Mucosa of rectum (tissue), 2 donors: ENCODE data around the gene PLA2G2C.
"Not testable (repeated sequence)": the region's sequence is repeated elsewhere in the genome, so short reads cannot be mapped to it uniquely, and the experiment has no call there.

ENCODE experiments used
- H3K27ac ChIP-seq, 2 donors: one replicate each; pipeline ENCODE4 v1.7.0; 2013; ENCODE audit warnings: inconsistent platforms in 2 of 2, low read depth in 2 of 2, low read length in 2 of 2
- H3K27me3 ChIP-seq, 2 donors: one replicate each; pipeline ENCODE4 v1.7.0; 2013; ENCODE audit warnings: low read length in 2 of 2; ENCODE audit not compliant: control insufficient read depth in 2 of 2, insufficient read depth in 2 of 2
- H3K36me3 ChIP-seq, 2 donors: one replicate each; pipeline ENCODE4 v1.7.0; 2013; ENCODE audit warnings: low read length in 2 of 2; ENCODE audit not compliant: control insufficient read depth in 2 of 2, insufficient read depth in 2 of 2
- H3K4me1 ChIP-seq, 2 donors: one replicate each; pipeline ENCODE4 v1.7.0; 2013; ENCODE audit warnings: low read length in 2 of 2, mild to moderate bottlenecking in 1 of 2; ENCODE audit not compliant: control insufficient read depth in 2 of 2, insufficient read depth in 2 of 2
- H3K4me3 ChIP-seq, 2 donors: one replicate each; pipeline ENCODE4 v1.7.0; 2013; ENCODE audit warnings: low read length in 2 of 2
- H3K9ac ChIP-seq, 2 donors: one replicate each; pipeline ENCODE4 v1.7.0; 2013; ENCODE audit warnings: low read length in 2 of 2, low read depth in 1 of 2, mild to moderate bottlenecking in 1 of 2
- H3K9me3 ChIP-seq, 2 donors: one replicate each; pipeline ENCODE4 v1.7.0; 2013; ENCODE audit warnings: low read length in 2 of 2; ENCODE audit not compliant: control insufficient read depth in 2 of 2
- donor health status: healthy.
- donor health status: Normal muscosa, but diverticular disease.

PLA2G2C gene

GRCh38 chr1:20185834-20186782 lies at the start of gene PLA2G2C, which contains the start of gene UBXN10:
Gene PLA2G2C (minus strand): TSS chr1:20186518. CDS start chr1:20177363, 9,155 bp downstream.
Gene UBXN10 (plus strand): TSS chr1:20186096. CDS start chr1:20190562, 4,466 bp downstream.
- Histone ChIP-seq H3K27ac (peak within 1 kb of the TSS; percentile 80 to 93), H3K4me3 (peak within 1 kb of the TSS; percentile 59 to 68), H3K27me3 (no peaks in the 10 kb centered on the region), H3K9ac (peak within 1 kb of the TSS; percentile 54 to 79), H3K9me3 (no peaks in the 10 kb centered on the region), H3K36me3 (peaks cover 0 to 2% of the 10 kb centered on the region in 2 donors), H3K4me1 (peaks cover 20 to 47% of the 10 kb centered on the region in 2 donors)

- H3K36me3 ChIP-seq, result no peaks in the 10 kb centered on the region
- no peaks in the 10 kb centered on the region for H3K27me3 ChIP-seq
- H3K4me1 ChIP-seq, result peaks cover 0 to 15% of the 10 kb centered on the region in 2 donors
- no peak overlapping the region for H3K27ac ChIP-seq
- no peak overlapping the region for H3K9ac ChIP-seq
- no peaks in the 10 kb centered on the region for H3K9me3 ChIP-seq
- no peak overlapping the region for H3K4me3 ChIP-seq
Measured at GRCh38 chr1:20234788-20235535, 48.6 kb upstream of the PLA2G2C start.

GRCh38 chr1:20233866-20234265 lies 47.5 kb upstream of the PLA2G2C start:
- H3K4me1 ChIP-seq, result peaks cover 0 to 15% of the 10 kb centered on the region in 2 donors
- H3K9me3 ChIP-seq, result no peaks in the 10 kb centered on the region
- no peak overlapping the region for H3K4me3 ChIP-seq
- no peak overlapping the region for H3K9ac ChIP-seq
- no peaks in the 10 kb centered on the region for H3K27me3 ChIP-seq
- no peaks in the 10 kb centered on the region for H3K36me3 ChIP-seq
- H3K27ac ChIP-seq, result peak overlapping the region in 1 of 2 donors; percentile 76

- Histone ChIP-seq H3K4me3 (no peak overlapping the region), H3K27ac (peak overlapping the region; percentile 76 to 89)
Measured at GRCh38 chr1:20233394-20233793, 47.1 kb upstream of the PLA2G2C start.

GRCh38 chr1:20232564-20232963 lies 46.2 kb upstream of the PLA2G2C start:
- Histone ChIP-seq H3K4me1 (peaks cover 0 to 15% of the 10 kb centered on the region in 2 donors), H3K27ac (peak overlapping the region; percentile 76 to 89)
- H3K4me3 ChIP-seq, H3K27me3 ChIP-seq, H3K36me3 ChIP-seq, H3K9me3 ChIP-seq, H3K9ac ChIP-seq: not testable (repeated sequence)

More at GRCh38 chr1:20233394-20233793, 47.1 kb upstream of the PLA2G2C start:
- no peaks in the 10 kb centered on the region for H3K9me3 ChIP-seq
- H3K9ac ChIP-seq, result no peak overlapping the region
- peaks cover 0 to 2% of the 10 kb centered on the region in 2 donors for H3K27me3 ChIP-seq
- no peaks in the 10 kb centered on the region for H3K36me3 ChIP-seq
- peaks cover 0 to 15% of the 10 kb centered on the region in 2 donors for H3K4me1 ChIP-seq

GRCh38 chr1:20229171-20229570 lies 42.9 kb upstream of the PLA2G2C start:
- Histone ChIP-seq H3K9me3 (no peaks in the 10 kb centered on the region), H3K4me1 (peaks cover 0 to 15% of the 10 kb centered on the region in 2 donors), H3K27ac (no peak overlapping the region), H3K27me3 (peaks cover 0 to 4% of the 10 kb centered on the region in 2 donors), H3K9ac (no peak overlapping the region), H3K36me3 (no peaks in the 10 kb centered on the region), H3K4me3 (no peak overlapping the region)

- Histone ChIP-seq H3K9ac (no peak overlapping the region), H3K27ac (no peak overlapping the region)
Measured at GRCh38 chr1:20228314-20228825, 42.1 kb upstream of the PLA2G2C start.

GRCh38 chr1:20227704-20228103 lies 41.4 kb upstream of the PLA2G2C start:
- Histone ChIP-seq H3K4me1 (peaks cover 0 to 3% of the 10 kb centered on the region in 2 donors), H3K9ac (no peak overlapping the region), H3K27ac (no peak overlapping the region), H3K36me3 (no peaks in the 10 kb centered on the region), H3K27me3 (peaks cover 0 to 4% of the 10 kb centered on the region in 2 donors), H3K4me3 (no peak overlapping the region), H3K9me3 (no peaks in the 10 kb centered on the region)

More at GRCh38 chr1:20228314-20228825, 42.1 kb upstream of the PLA2G2C start:
- H3K4me3 ChIP-seq, result no peak overlapping the region
- H3K27me3 ChIP-seq, result peaks cover 0 to 4% of the 10 kb centered on the region in 2 donors
- no peaks in the 10 kb centered on the region for H3K9me3 ChIP-seq
- H3K4me1 ChIP-seq, result peaks cover 0 to 9% of the 10 kb centered on the region in 2 donors
- no peaks in the 10 kb centered on the region for H3K36me3 ChIP-seq

- peaks cover 0 to 4% of the 10 kb centered on the region in 2 donors for H3K27me3 ChIP-seq
Measured at GRCh38 chr1:20224546-20224945, 38.2 kb upstream of the PLA2G2C start.

More at GRCh38 chr1:20224546-20224945, 38.2 kb upstream of the PLA2G2C start:
- Histone ChIP-seq H3K9me3 (no peaks in the 10 kb centered on the region), H3K36me3 (no peaks in the 10 kb centered on the region), H3K9ac (no peak overlapping the region), H3K4me1 (no peaks in the 10 kb centered on the region), H3K27ac (no peak overlapping the region), H3K4me3 (no peak overlapping the region)
